ENCODE results near the gene KIF1B.
A peak's percentile ranks its signal among the peaks of the same experiment; 100 is the strongest.

- TF ChIP-seq CTCF (IDR thresholded peaks at IDR 0.05): peak; percentile 98 to 99 (median 99)
- peak; percentile 93 to 97 for TF ChIP-seq POLR2AphosphoS5 (IDR thresholded peaks at IDR 0.05)
Observed at GRCh38 chr1:10209905-10210810, at the start of gene KIF1B.
